Testis (tissue), 3 donors: ENCODE measurements around the gene PA2G4. TPM values are rescaled to one million over a fixed set of nuclear protein-coding genes. Genes with fewer than 3 reads are reported as not detected.

Source experiments
- DNase-seq: peaks from one replicate; pipeline ENCODE4 v3.0.0-alpha.2; 2019
- H3K27ac ChIP-seq, 2 donors: fragments of 200-600 bp; sonication (generic); one replicate each; pipeline ENCODE4 v1.5.1; 2019
- H3K27me3 ChIP-seq: fragments of 200-600 bp; sonication (generic); one replicate; pipeline ENCODE4 v1.5.1; 2019
- H3K36me3 ChIP-seq: fragments of 200-600 bp; sonication (generic); one replicate; pipeline ENCODE4 v1.5.1; 2017; ENCODE audit warnings: low read depth; ENCODE audit errors: missing control alignments
- H3K4me1 ChIP-seq: fragments of 200-600 bp; sonication (generic); one replicate; pipeline ENCODE4 v1.5.1; 2019
- H3K4me3 ChIP-seq, 2 donors: fragments of 200-600 bp; sonication (generic); one replicate each; pipeline ENCODE4 v1.5.1; 2017 to 2019
- H3K9me3 ChIP-seq: fragments of 200-600 bp; sonication (generic); one replicate; pipeline ENCODE4 v1.5.1; 2017
- POLR2A ChIP-seq: fragments of 450-650 bp; IDR thresholded peaks from one replicate; pipeline ENCODE4 v1.6.1; 2017; ENCODE audit warnings: antibody characterized with exemption, mild to moderate bottlenecking, moderate library complexity
- WGBS, 2 donors: methylation state at CpG; one replicate each; pipeline ENCODE4 v1.1.5; 2018; 5-methylcytosine and 5-hydroxymethylcytosine counted together
- intact Hi-C: fragments of 100-400 bp; cut with DNase I; formaldehyde crosslinking; loops from one replicate; pipeline ENCODE4 v1.15.1; 2023; ENCODE audit warnings: low total_unique reads
- polyA plus RNA-seq: library from polyadenylated mRNA; stranded (reverse); fragments of 350-450 nt; fragmentation: Illumina TruSeq; extraction: RNeasy Lipid Tissue Mini Kit (QIAGEN cat#74804); gene quantifications from one replicate; pipeline ENCODE4 v1.2.3, GENCODE V29; 2014; ENCODE audit warnings: low read depth, low replicate concordance; ENCODE audit not compliant: insufficient read depth
- total RNA-seq, 2 donors: library from RNA; depleted of rRNA; stranded (reverse); fragments of >200 nt; gene quantifications; one replicate each; pipeline ENCODE4 v1.2.3, GENCODE V29; 2016
- TF ChIP-seq, protein P1 (sequence below), 3 experiments: fragments of 450-650 bp in 2 of 3; fragments of 200-600 bp in 1 of 3; sonication (generic) in 1 of 3; IDR thresholded peaks; one replicate each; pipeline ENCODE4 v1.5.1; 2016 to 2019; ENCODE audit warnings: antibody characterized with exemption in 3 of 3, mild to moderate bottlenecking in 2 of 3, moderate library complexity in 1 of 3

PA2G4 gene
- total and polyA plus RNA-seq, 3 donors from 2014 or later = 61.0 to 190 (median 81.4) TPM

DNA sequence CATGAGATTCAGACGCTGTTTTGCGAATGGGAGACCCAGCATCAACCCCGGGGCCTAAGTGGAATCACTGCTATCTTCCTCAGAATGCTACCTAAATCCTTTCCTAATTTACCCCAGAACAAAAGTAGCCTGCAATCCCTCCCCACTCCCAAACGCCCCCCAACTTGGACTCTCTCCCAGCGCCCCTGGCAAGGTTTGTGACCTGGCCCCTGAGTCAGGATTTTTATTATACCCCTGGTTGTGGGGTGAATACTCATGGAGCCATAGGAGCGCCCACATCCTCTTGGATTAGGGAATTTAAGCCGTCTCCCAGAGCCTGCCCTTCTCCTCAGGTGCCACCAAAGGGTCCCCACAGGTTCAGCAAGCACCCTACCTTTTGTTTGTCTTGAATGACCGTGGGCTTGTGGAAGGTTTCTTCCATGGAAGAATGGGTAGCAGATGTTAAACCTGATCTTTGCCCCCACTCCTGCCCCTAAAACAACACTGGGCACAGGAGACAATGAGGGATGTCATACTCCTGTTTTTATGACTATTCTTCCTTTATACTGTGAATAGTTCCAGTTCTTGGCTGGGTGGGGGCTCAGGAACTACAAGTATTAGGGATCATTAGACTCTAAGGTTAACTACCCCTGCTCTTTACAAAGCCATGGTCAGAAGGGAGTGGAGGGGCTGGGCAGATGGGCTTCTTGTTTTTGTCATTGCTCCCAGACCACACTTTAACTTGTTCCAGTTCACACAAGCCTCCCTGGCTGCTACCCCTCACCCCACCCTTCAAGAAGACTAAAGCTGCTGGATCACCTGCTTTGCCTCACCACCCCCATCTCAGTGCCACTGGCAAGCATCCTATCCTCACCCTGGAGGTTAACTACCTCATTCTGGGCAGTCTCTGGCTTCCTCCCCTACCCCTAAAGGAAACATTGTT lies 48.7 kb downstream of the PA2G4 start:
- Histone ChIP-seq H3K27me3 (no peaks in the 10 kb centered on the region), H3K27ac (peak overlapping the region; percentile 77 to 92), H3K36me3 (no peaks in the 10 kb centered on the region), H3K4me3 (peak overlapping the region; percentile 80), H3K9me3 (no peaks in the 10 kb centered on the region), H3K4me1 (peaks cover 25% of the 10 kb centered on the region)
- intact Hi-C loops = no loop called here
- no peak for DNase-seq
- TF ChIP-seq, protein P1, sequence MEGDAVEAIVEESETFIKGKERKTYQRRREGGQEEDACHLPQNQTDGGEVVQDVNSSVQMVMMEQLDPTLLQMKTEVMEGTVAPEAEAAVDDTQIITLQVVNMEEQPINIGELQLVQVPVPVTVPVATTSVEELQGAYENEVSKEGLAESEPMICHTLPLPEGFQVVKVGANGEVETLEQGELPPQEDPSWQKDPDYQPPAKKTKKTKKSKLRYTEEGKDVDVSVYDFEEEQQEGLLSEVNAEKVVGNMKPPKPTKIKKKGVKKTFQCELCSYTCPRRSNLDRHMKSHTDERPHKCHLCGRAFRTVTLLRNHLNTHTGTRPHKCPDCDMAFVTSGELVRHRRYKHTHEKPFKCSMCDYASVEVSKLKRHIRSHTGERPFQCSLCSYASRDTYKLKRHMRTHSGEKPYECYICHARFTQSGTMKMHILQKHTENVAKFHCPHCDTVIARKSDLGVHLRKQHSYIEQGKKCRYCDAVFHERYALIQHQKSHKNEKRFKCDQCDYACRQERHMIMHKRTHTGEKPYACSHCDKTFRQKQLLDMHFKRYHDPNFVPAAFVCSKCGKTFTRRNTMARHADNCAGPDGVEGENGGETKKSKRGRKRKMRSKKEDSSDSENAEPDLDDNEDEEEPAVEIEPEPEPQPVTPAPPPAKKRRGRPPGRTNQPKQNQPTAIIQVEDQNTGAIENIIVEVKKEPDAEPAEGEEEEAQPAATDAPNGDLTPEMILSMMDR (IDR thresholded peaks at IDR 0.05) = no peak
- no peak for TF ChIP-seq POLR2A
- 5 to 6% methylated on average over 8 of the region's 8 CpGs for WGBS, 2 donors

DNA sequence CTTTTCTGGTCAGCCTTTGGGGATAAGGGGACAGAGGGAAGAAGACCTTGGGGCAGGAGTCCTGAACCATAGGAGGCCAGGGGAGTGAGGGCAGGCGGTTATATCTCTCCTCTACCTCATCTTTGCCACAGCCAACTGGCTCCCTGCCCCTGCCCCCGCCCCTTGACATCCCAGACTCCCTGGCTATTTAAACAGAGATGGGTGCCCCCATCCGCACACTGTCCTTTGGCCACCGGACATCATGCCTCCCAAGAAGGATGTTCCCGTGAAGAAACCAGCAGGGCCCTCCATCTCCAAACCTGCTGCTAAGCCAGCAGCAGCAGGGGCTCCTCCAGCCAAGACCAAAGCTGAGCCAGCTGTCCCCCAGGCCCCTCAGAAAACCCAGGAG lies 49.3 kb downstream of the PA2G4 start:
- no peaks in the 10 kb centered on the region for H3K9me3 ChIP-seq
- H3K36me3 ChIP-seq = no peaks in the 10 kb centered on the region
- TF ChIP-seq POLR2A = no peak
- TF ChIP-seq, protein P1 (IDR thresholded peaks at IDR 0.05) = no peak
- intact Hi-C loops = no loop called here
- 54 to 60% methylated on average over 5 of the region's 5 CpGs for WGBS, 2 donors
- DNase-seq = peak; percentile 76
- H3K4me1 ChIP-seq = peaks cover 25% of the 10 kb centered on the region
- H3K27ac ChIP-seq = peak overlapping the region; percentile 77 to 92
- H3K4me3 ChIP-seq = no peak overlapping the region
- no peaks in the 10 kb centered on the region for H3K27me3 ChIP-seq

DNA sequence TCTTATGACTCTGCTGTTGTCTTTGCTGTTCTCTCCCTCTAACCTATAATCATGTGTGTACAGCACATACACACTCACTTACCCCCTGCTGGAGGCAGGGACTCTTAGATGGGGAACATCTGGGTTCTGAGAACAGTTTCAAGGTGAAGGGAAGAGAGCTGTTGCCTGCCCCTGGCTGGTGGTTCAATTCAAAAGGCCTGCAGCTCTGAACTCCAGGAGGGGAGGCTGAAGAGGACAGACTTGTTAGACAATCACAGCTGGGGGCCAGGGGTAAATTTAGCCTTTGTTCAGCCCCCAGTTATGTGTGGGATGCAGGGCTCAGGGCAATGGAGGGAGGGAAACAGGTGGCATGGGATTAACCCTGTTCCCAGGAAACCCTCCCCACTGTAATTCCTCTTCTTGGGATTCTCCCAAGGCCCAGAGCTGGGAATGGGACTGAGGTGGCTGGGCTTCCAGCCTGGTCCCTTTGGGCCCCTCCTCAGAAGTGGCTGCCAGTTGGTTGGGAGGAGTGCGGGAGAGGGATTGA lies 50.0 kb downstream of the PA2G4 start:
- DNase-seq = no peak
- H3K27me3 ChIP-seq = no peaks in the 10 kb centered on the region
- no peak for TF ChIP-seq POLR2A
- TF ChIP-seq, protein P1 (IDR thresholded peaks at IDR 0.05) = no peak
- H3K4me1 ChIP-seq = peaks cover 26% of the 10 kb centered on the region
- intact Hi-C loops = no loop called here
- H3K27ac ChIP-seq = peak overlapping the region in 1 of 2 donors; percentile 92
- 83 to 95% methylated on average over 1 of the region's 1 CpG for WGBS, 2 donors
- H3K36me3 ChIP-seq = no peaks in the 10 kb centered on the region
- H3K9me3 ChIP-seq = no peaks in the 10 kb centered on the region
- no peak overlapping the region for H3K4me3 ChIP-seq

DNA sequence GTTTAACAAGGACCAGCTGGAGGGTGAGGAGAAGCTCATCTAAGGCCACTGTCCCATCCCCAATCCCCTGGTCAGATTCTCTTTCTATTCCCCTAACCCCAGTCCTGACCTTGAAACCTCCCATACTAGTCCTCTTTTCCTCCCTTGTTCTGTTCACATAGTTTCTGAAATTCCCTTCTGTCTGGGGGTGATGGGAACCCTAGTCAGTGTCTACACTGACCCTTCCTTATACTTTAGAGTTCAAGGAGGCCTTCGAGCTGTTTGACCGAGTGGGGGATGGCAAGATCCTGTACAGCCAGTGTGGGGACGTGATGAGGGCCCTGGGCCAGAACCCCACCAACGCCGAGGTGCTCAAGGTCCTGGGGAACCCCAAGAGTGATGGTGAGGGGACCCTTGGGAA lies 50.5 kb downstream of the PA2G4 start:
- intact Hi-C loops = no loop called here
- Histone ChIP-seq H3K4me3 (no peak overlapping the region), H3K27me3 (no peaks in the 10 kb centered on the region), H3K27ac (no peak overlapping the region), H3K9me3 (no peaks in the 10 kb centered on the region), H3K4me1 (peaks cover 31% of the 10 kb centered on the region), H3K36me3 (no peaks in the 10 kb centered on the region)
- TF ChIP-seq POLR2A = no peak
- TF ChIP-seq, protein P1 (IDR thresholded peaks at IDR 0.05) = no peak
- 75 to 93% methylated on average over 5 of the region's 5 CpGs for WGBS, 2 donors
- no peak for DNase-seq
